Activated CD8-positive, alpha-beta T cell treated with anti-CD3 and anti-CD28 coated beads, Interleukin-2, amount 10 ng/mL, durations not matched to agents 7 days and 5 days (primary cell): ENCODE data around the gene UBN1. TPM values are rescaled to one million over a fixed set of nuclear protein-coding genes. Genes with fewer than 3 reads are reported as not detected.
"Not testable (repeated sequence)": the region's sequence is repeated elsewhere in the genome, so short reads cannot be mapped to it uniquely, and the experiment has no call there.

Source experiments
- ATAC-seq: fragments of 150-1000 bp; cut with Tn5 transposase; one replicate; pipeline ENCODE4 v1.10.0; 2021; ENCODE audit warnings: moderate library complexity
- CTCF ChIA-PET: fragments of 350-600 bp; sonication (Branson Sonifier 250); formaldehyde crosslinking; loops from one replicate; lab custom pipeline; 2021; ENCODE audit warnings: antibody characterized with exemption; lab: Charles Lee
- POLR2A ChIA-PET: fragments of 350-600 bp; sonication (Branson Sonifier 250); formaldehyde crosslinking; loops from one replicate; lab custom pipeline; 2021; ENCODE audit warnings: antibody characterized with exemption; lab: Charles Lee
- DNase-seq: peaks from one replicate; pipeline ENCODE4 v3.0.0-alpha.2; 2020
- H3K27ac Mint-ChIP-seq: one replicate; pipeline ENCODE4 v1.8.0; 2021; ENCODE audit warnings: mild to moderate bottlenecking, mixed read lengths
- H3K27me3 Mint-ChIP-seq: one replicate; pipeline ENCODE4 v1.8.0; 2021; ENCODE audit warnings: low read depth, mixed read lengths
- H3K36me3 Mint-ChIP-seq: one replicate; pipeline ENCODE4 v1.8.0; 2021; ENCODE audit warnings: low read depth, mixed read lengths
- H3K4me1 Mint-ChIP-seq: one replicate; pipeline ENCODE4 v1.8.0; 2021; ENCODE audit warnings: low read depth, mixed read lengths
- H3K4me3 Mint-ChIP-seq: one replicate; pipeline ENCODE4 v1.8.0; 2021; ENCODE audit warnings: mild to moderate bottlenecking, mixed read lengths
- H3K9me3 Mint-ChIP-seq: one replicate; pipeline ENCODE4 v1.8.0; 2022; ENCODE audit warnings: mixed read lengths; ENCODE audit not compliant: insufficient read depth
- total RNA-seq, 2 experiments: library from RNA; stranded (reverse); gene quantifications; one replicate each; pipeline ENCODE4 v1.2.3, GENCODE V29; 2021

UBN1 gene
- total RNA-seq, 2 experiments from 2014 or later: 42.1 to 44.1 TPM

GRCh38 chr16:4917117-4917516 lies 69.8 kb downstream of the UBN1 start:
- ChIA-PET CTCF (no interaction called here), POLR2A (no interaction called here)
- no peaks in the 10 kb centered on the region for H3K36me3 Mint-ChIP-seq
- H3K27ac Mint-ChIP-seq: no peak overlapping the region
- H3K4me1 Mint-ChIP-seq: no peaks in the 10 kb centered on the region
- H3K9me3 Mint-ChIP-seq: no peaks in the 10 kb centered on the region
- H3K4me3 Mint-ChIP-seq: no peak overlapping the region
- DNase-seq (no peak), ATAC-seq (no peak)
- H3K27me3 Mint-ChIP-seq: no peaks in the 10 kb centered on the region

- Mint-ChIP-seq H3K27ac (no peak overlapping the region), H3K27me3 (no peaks in the 10 kb centered on the region), H3K4me3 (no peak overlapping the region), H3K9me3 (no peaks in the 10 kb centered on the region), H3K4me1 (no peaks in the 10 kb centered on the region), H3K36me3 (no peaks in the 10 kb centered on the region)
- no peak for DNase-seq
- ChIA-PET POLR2A (no interaction called here), CTCF (no interaction called here)
- ATAC-seq: no peak
Observed at GRCh38 chr16:4918781-4919251, 71.5 kb downstream of the UBN1 start.

DNA sequence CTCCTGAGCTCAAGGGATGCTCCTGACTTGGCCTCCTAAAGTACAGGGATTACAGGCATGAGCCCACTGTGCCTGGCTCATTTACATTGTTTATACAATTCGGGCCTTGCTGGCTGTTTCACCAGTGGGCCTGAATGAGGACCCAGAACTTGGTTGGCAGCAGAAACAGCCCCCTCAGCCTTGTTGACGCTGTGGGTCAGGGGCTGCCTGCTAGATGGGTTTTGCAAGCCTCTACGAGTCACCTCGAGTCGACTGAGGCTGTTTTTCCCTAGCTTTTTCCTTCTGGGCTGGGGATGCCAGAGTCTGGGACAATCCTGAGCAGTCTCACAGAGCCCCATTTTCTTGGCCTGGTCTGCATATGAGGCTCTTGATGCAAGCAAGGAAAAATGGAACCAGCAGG lies 73.5 kb downstream of the UBN1 start:
- H3K4me3 Mint-ChIP-seq: no peak overlapping the region
- CTCF ChIA-PET: no interaction called here
- H3K9me3 Mint-ChIP-seq: no peaks in the 10 kb centered on the region
- POLR2A ChIA-PET: no interaction called here
- H3K36me3 Mint-ChIP-seq: no peaks in the 10 kb centered on the region
- DNase-seq: no peak
- H3K27me3 Mint-ChIP-seq: no peaks in the 10 kb centered on the region
- H3K4me1 Mint-ChIP-seq: no peaks in the 10 kb centered on the region
- H3K27ac Mint-ChIP-seq: no peak overlapping the region
- ATAC-seq: no peak

GRCh38 chr16:4922721-4923342 lies 75.6 kb downstream of the UBN1 start:
- ChIA-PET CTCF (no interaction called here), POLR2A (no interaction called here)
- Mint-ChIP-seq H3K27me3 (no peaks in the 10 kb centered on the region), H3K36me3 (no peaks in the 10 kb centered on the region), H3K9me3 (peaks cover 4% of the 10 kb centered on the region), H3K4me1 (no peaks in the 10 kb centered on the region), H3K27ac (no peak overlapping the region), H3K4me3 (no peak overlapping the region)
- no peak for DNase-seq
- ATAC-seq: no peak

DNA sequence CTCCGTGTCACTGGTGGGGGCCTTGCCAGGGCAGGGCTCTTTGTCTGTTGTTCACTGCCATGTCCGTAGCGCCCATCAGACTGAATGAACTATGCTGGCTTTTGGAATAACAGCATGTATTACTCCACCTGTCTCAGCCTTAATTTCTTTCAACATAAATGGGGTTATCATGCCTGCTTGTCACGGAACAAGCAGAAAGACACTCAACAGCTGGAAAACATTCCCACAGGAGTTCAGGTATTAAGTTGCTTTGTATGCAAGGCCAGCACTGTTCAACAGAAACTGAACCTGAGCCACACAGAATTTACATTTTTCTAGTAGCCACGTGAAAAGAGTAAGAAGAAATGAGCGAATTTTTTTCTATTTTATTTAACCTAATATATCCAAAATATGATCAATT lies 76.6 kb downstream of the UBN1 start:
- CTCF ChIA-PET: no interaction called here
- Mint-ChIP-seq H3K4me3 (no peak overlapping the region), H3K9me3 (peaks cover 4% of the 10 kb centered on the region), H3K27ac (no peak overlapping the region), H3K36me3 (no peaks in the 10 kb centered on the region), H3K4me1 (no peaks in the 10 kb centered on the region), H3K27me3 (no peaks in the 10 kb centered on the region)
- DNase-seq (no peak), ATAC-seq (no peak)
- POLR2A ChIA-PET: no interaction called here

GRCh38 chr16:4924593-4925292 lies 77.5 kb downstream of the UBN1 start:
- ATAC-seq (no peak), DNase-seq (no peak)
- CTCF ChIA-PET: no interaction called here
- no peaks in the 10 kb centered on the region for H3K27me3 Mint-ChIP-seq
- no peak overlapping the region for H3K27ac Mint-ChIP-seq
- H3K4me1 Mint-ChIP-seq: no peaks in the 10 kb centered on the region
- H3K4me3 Mint-ChIP-seq: no peak overlapping the region
- peaks cover 4% of the 10 kb centered on the region for H3K9me3 Mint-ChIP-seq
- POLR2A ChIA-PET: no interaction called here
- no peaks in the 10 kb centered on the region for H3K36me3 Mint-ChIP-seq

DNA sequence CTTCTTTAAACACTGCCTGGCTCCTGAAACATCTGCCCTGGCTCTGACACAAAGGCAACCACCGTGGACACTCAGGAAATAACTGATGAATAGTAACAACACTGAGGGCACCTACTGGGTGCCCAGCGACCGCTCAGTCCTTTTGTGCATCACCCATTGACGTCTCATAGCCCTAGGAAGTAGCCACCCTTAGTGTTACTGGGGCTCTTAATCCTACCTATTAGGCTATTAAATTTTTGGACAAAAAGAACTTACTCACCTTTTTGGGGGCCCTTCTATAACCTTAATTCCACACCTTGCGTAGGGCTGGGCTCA lies 78.0 kb downstream of the UBN1 start:
- no peak overlapping the region for H3K27ac Mint-ChIP-seq
- no peaks in the 10 kb centered on the region for H3K4me1 Mint-ChIP-seq
- DNase-seq (no peak), ATAC-seq (no peak)
- H3K27me3 Mint-ChIP-seq: no peaks in the 10 kb centered on the region
- H3K9me3 Mint-ChIP-seq: peaks cover 4% of the 10 kb centered on the region
- POLR2A ChIA-PET: no interaction called here
- no peaks in the 10 kb centered on the region for H3K36me3 Mint-ChIP-seq
- no peak overlapping the region for H3K4me3 Mint-ChIP-seq
- CTCF ChIA-PET: no interaction called here

GRCh38 chr16:4925791-4926190 lies 78.5 kb downstream of the UBN1 start:
- no peaks in the 10 kb centered on the region for H3K27me3 Mint-ChIP-seq
- DNase-seq: no peak
- ChIA-PET CTCF (no interaction called here), POLR2A (no interaction called here)
- H3K4me1 Mint-ChIP-seq: no peaks in the 10 kb centered on the region
- no peak overlapping the region for H3K27ac Mint-ChIP-seq
- ATAC-seq: no peak
- peaks cover 4% of the 10 kb centered on the region for H3K9me3 Mint-ChIP-seq
- H3K36me3 Mint-ChIP-seq: no peaks in the 10 kb centered on the region
- H3K4me3 Mint-ChIP-seq: no peak overlapping the region

DNA sequence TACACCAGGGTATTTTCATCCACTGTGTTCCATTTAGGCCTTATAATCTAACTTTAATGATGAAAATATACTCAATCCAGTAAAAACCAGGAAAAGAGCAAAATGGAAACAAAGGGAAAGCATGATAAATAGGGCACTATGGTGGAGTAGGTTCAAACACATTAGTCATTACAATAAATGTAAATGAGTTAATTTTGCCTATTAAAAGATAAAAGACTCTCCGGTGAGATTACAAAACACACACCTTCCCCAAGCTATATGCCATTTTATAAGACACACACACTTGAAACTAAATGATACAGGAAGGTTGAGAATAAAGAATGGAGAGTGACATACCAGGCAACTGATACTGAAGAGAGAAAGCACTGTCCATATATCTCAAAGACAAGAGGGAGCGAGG lies 79.6 kb downstream of the UBN1 start:
- no peaks in the 10 kb centered on the region for H3K36me3 Mint-ChIP-seq
- H3K4me1 Mint-ChIP-seq: no peaks in the 10 kb centered on the region
- POLR2A ChIA-PET: no interaction called here
- CTCF ChIA-PET: interaction anchor here (0.5 kb wide), 1 partner anchor 15 kb away, joined by 4 read pairs; no protein-coding TSS in a partner anchor
- no peak overlapping the region for H3K27ac Mint-ChIP-seq
- no peak for DNase-seq
- H3K27me3 Mint-ChIP-seq: no peaks in the 10 kb centered on the region
- H3K4me3 Mint-ChIP-seq: no peak overlapping the region
- peaks cover 4% of the 10 kb centered on the region for H3K9me3 Mint-ChIP-seq
- no peak for ATAC-seq

DNA sequence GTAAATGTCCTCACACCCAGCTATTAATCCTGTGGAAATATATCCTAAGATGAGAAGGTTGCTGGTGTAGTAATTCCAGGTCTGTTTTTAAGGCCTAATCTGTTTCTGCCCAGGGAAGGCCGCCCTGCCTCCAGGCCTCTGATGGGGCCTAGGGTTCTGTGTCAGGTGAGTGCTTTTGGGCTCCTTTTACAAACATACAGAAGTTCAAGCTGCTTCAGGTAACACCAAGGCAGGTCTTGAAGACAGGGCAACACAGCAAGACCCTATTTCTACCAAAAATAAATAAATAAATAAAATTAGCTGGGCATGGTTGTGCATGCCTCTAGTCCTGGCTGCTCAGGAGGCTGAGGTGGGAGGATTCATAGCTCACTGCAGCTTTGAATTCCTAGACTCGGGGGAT lies 80.4 kb downstream of the UBN1 start:
- DNase-seq (no peak), ATAC-seq (no peak)
- ChIA-PET CTCF (interaction anchor here (0.5 kb wide), 1 partner anchor 14 kb away, joined by 4 read pairs; no protein-coding TSS in a partner anchor), POLR2A (no interaction called here)
- Mint-ChIP-seq H3K27me3 (no peaks in the 10 kb centered on the region), H3K4me3 (no peak overlapping the region), H3K4me1 (no peaks in the 10 kb centered on the region), H3K9me3 (peaks cover 4% of the 10 kb centered on the region), H3K36me3 (no peaks in the 10 kb centered on the region), H3K27ac (no peak overlapping the region)

DNA sequence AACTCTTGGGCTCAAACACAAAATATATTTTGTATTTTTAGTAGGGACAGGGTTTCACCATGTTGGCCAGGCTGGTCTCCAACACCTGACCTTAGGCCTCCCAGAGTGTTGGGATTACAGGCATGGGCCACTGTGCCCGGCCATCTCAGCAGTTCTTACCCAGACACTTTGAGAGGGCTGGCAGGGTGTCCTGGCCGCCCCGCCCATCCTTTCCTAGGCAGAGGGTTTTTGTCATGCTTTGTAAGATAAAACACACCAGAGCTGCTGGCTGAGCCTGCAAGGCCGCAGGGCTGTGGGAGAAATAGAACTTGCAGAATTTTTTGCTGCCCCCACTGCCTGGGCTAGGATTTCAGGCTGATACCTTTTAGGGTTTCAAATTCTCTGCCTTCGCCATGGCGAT lies 80.9 kb downstream of the UBN1 start:
- Mint-ChIP-seq H3K36me3 (no peaks in the 10 kb centered on the region), H3K27ac (no peak overlapping the region), H3K4me1 (no peaks in the 10 kb centered on the region), H3K4me3 (no peak overlapping the region), H3K9me3 (peaks cover 4% of the 10 kb centered on the region), H3K27me3 (no peaks in the 10 kb centered on the region)
- POLR2A ChIA-PET: no interaction called here
- CTCF ChIA-PET: no interaction called here
- DNase-seq (no peak), ATAC-seq (no peak)

DNA sequence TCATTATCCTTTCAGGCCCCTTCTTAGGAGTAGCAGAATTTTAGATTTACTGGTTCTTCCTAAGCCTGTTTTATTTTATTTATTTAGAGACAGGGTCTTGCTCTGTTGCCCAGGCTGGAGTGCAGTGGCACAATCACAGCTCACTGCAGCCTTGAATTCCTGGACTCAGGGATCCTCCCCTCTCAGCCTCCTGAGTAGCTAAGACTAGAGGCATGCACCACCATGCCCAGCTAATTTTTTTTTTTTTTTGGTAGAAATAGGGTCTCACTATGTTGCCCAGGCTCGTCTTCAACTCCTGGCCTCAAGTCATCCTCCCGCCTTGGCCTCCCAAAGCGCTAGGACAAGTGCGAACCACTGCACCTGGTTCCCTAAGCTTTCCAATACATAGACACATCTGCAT lies 82.3 kb downstream of the UBN1 start:
- POLR2A ChIA-PET, ATAC-seq, H3K27me3 Mint-ChIP-seq, DNase-seq, H3K4me1 Mint-ChIP-seq, H3K27ac Mint-ChIP-seq, H3K36me3 Mint-ChIP-seq, H3K4me3 Mint-ChIP-seq, H3K9me3 Mint-ChIP-seq, CTCF ChIA-PET: not testable (repeated sequence)
